ENCODE results near the gene CCDC86.

CCDC86 gene

GRCh38 chr11:60852982-60853950 lies 11.4 kb downstream of the CCDC86 start:
- no peak overlapping the region for H3K4me3 ChIP-seq (ENCODE audit: low read depth, low read length)

- no peak overlapping the region for H3K4me3 ChIP-seq (ENCODE audit: low read depth, low read length)
These were observed 12.4 kb downstream of the CCDC86 start for GRCh38 chr11:60854140-60854846.

GRCh38 chr11:60854847-60855725 lies 13.2 kb downstream of the CCDC86 start:
- no peak overlapping the region for H3K4me3 ChIP-seq (ENCODE audit: low read depth, low read length)

GRCh38 chr11:60855726-60856633 lies 14.1 kb downstream of the CCDC86 start, which contains the start of gene PTGDR2:
Gene PTGDR2 (minus strand): TSS chr11:60855950. CDS start chr11:60853722, 2,228 bp downstream.
- H3K4me3 ChIP-seq (ENCODE audit: low read depth, low read length): no peak within 1 kb of the TSS

- H3K4me3 ChIP-seq (ENCODE audit: low read depth, low read length): no peak overlapping the region
These were observed 15.7 kb downstream of the CCDC86 start for GRCh38 chr11:60857378-60858232.

GRCh38 chr11:60858236-60858635 lies 16.3 kb downstream of the CCDC86 start:
- no peak overlapping the region for H3K4me3 ChIP-seq (ENCODE audit: low read depth, low read length)

- H3K4me3 ChIP-seq (ENCODE audit: low read depth, low read length): no peak overlapping the region
These were observed 17.0 kb downstream of the CCDC86 start for GRCh38 chr11:60858731-60859464.

- no peak overlapping the region for H3K4me3 ChIP-seq (ENCODE audit: low read depth, low read length)
These were observed 17.8 kb downstream of the CCDC86 start for GRCh38 chr11:60859616-60860250.

- H3K4me3 ChIP-seq (ENCODE audit: low read depth, low read length): no peak overlapping the region
These were observed 19.0 kb downstream of the CCDC86 start for GRCh38 chr11:60860943-60861342.

- no peak overlapping the region for H3K4me3 ChIP-seq (ENCODE audit: low read depth, low read length)
These were observed 20.3 kb downstream of the CCDC86 start for GRCh38 chr11:60862171-60862570.

- H3K4me3 ChIP-seq (ENCODE audit: low read depth, low read length): no peak overlapping the region
These were observed 21.9 kb downstream of the CCDC86 start for GRCh38 chr11:60863550-60864521.

- no peak overlapping the region for H3K4me3 ChIP-seq (ENCODE audit: low read depth, low read length)
These were observed 23.1 kb downstream of the CCDC86 start for GRCh38 chr11:60864856-60865513.

- no peak within 1 kb of the TSS for H3K4me3 ChIP-seq (ENCODE audit: low read depth, low read length)
These were observed 25.3 kb downstream of the CCDC86 start, which contains the start of gene ZP1 for GRCh38 chr11:60866911-60867870. Gene ZP1 (plus strand): TSS chr11:60867542. CDS start chr11:60867562, 20 bp downstream.

- no peak overlapping the region for H3K4me3 ChIP-seq (ENCODE audit: low read depth, low read length)
These were observed 26.2 kb downstream of the CCDC86 start for GRCh38 chr11:60867871-60868681.

Data from iPS-11a (cell line).